Measurements from ENCODE around the gene USO1.

- TF ChIP-seq POLR2A (IDR thresholded peaks at IDR 0.05) (no peak), CTCF (IDR thresholded peaks at IDR 0.05) (no peak)
These were observed 38.0 kb upstream of the USO1 start for GRCh38 chr4:75686346-75686745.

Measured in body of pancreas (tissue), 4 donors.